Middle frontal gyrus (tissue), 1 donor: ENCODE data around the gene DEGS2.
"Not testable (repeated sequence)": the region's sequence is repeated elsewhere in the genome, so short reads cannot be mapped to it uniquely, and the experiment has no call there.

ENCODE experiments used
- DNase-seq: peaks from one replicate; pipeline ENCODE4 v3.0.0-alpha.2; 2015; ENCODE audit warnings: low spot score; ENCODE audit errors: extremely low spot score

DEGS2 gene

DNA sequence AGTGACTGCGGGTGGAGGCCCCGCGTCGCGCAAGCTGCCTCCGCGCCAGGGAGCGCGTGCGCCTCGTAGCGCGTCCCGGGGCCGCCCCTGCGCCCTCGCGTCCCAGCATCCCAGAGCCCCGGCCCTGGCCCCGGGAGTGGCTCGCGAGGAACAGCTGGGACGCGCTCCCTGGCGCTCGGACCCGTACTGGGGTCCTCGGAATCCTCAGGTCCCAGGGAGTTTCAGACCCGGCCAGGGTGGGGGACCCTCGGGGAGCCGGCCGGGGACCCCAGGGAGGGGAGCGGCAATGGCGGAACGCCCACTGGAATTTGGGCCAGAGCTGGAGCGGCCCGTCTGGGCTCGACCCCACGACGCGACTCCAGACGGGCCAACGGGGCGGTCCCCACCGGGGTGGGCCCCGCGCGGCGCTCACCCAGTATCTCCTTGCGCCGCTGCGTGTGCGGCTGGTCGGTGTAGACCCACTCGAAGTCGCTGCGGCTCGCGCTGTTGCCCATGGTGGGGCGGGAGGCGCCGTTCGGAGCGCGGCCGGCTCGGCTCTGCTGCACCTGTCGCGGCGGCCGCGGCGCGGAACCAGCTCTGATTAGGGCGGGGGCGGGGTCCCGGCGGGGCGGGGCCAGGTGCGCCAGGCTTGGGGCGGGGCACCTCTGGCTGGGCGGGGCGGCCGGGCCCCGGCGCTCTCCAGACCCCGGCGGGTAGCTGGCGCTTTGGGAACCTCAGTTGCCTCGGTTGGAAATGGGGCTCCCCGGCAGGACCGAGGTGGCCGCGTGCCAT lies at the start of gene DEGS2:
TSS of gene DEGS2 (minus strand) at position 552 of the 771 bp plus-strand sequence. CDS start at position 494, 58 bp downstream.
- DNase-seq = no peak

DNA sequence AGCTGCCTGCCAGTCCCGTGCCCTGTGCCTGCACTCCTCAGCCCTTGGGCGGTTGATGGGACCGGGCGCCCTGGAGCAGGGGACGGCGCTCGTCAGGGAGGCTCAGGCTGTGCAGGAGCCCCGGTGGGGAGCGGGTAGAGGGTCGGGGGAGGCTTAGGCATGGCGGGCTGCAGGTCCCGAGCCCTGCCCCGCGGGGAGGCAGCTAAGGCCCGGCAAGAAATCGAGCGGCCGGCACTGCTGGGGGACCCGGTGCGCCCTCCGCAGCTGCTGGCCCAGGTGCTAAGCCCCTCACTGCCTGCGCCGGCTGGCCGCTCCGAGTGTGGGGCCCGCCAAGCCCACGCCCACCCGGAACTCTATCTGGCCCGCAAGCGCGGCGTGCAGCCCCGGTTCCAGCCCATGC lies 48.7 kb upstream of the DEGS2 start:
- DNase-seq = not testable (repeated sequence)

DNA sequence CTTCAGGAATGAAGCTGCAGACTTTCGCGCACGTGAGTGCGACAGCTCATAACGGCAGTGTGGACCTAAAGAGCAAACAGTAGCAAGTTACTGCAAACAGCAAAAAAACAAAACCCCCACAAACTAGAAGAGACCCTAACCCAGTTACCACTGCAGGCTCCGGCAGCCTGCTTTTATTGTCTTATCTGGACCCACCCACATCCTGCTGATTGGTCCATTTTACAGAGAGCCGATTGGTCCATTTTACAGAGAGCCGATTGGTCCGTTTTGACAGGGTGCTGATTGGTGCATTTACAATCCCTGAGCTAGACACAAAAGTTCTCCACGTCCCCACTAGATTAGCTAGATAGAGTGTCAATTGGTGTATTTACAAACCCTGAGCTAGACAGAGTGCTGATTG lies 48.1 kb upstream of the DEGS2 start:
- DNase-seq = not testable (repeated sequence)

DNA sequence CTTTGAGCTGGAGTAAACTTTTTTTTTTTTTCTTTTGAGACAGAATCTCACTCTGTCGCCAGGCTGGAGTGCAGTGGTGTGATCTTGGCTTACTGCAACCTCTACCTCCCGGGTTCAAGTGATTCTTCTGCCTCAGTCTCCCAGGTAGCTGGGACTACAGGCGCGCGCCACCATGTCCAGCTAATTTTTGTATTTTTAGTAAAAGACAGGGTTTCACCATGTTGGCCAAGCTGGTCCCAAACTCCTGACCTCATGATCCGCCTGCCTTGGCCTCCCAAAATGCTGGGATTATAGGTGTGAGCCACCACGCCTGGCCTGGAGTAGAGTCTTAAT lies 45.4 kb upstream of the DEGS2 start:
- not testable (repeated sequence) for DNase-seq

DNA sequence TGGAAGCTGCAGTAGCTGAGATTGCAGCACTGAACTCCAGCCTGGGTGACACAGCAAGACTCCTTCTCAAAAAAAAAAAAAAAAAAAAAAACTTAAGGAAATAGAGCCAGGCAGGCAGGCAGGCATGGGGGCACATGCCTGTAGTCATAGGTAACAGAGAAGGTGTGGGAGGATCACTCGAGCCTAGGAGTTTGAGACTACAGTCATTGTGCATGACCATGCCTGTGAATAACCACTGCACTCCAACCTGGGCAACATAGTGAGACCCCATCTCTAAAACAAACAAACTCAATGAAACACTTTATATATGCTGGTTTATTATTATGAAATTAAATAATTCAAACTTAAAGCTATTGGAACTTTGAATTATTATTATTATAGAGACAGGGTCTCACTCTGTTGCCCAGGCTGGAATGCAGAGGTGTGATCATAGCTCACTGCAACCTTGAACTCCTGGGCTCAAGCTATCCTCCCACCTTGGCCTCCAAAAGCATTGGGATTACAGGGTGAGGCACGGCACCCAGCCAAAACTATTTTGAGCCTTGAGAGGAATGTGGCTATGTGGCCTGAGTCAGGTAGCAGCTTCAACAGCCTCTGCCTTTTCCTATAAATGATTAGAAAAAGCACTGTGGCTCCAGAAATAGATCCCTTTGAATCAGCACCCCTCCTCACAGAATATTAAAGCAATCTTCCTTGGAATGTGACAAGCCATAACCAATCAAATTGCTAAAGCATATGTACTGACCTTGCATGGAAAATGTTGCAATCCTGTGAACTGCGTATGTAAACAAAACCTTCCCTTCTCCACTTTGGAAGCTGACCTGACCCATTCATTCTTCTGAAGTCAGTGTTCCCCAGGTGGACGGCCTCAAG lies 44.8 kb upstream of the DEGS2 start:
- no peak for DNase-seq

DNA sequence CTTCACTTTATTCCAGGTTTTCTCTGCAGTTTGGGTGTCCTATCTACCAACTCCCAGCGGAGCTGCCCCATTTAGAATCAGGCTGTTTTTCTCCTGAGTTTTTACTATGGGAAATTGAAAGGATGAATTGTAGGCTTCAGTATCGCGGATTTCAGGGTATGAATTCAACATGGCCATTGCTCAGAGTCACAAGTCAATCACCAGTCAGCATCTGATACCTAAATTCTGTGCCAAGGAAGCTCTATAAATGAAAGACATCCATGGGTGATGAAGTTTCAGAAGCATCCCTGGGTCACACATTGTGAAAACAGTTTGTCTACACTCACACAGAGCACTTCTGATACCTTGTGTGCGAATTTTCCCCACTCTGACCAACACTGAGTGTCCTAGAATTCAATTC lies 43.7 kb upstream of the DEGS2 start:
- no peak for DNase-seq

DNA sequence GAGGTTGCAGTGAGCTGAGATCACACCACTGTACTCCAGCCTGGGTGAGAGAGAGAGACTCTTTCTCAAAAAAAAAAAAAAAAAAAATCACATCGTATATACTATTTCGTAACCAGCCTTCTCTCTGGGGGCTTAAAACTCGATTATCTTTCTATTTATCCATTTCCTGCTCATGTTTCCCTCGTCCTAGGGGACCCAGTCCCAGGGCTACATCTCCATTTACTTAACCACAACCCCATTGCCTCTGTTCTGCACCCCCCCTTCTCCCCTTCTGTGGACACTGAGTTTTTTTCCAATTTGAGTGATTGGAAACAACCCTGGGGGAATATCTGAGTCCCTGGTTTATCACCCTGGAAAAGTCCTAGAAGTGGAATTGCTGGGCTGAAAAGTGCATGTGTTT lies 43.3 kb upstream of the DEGS2 start:
- DNase-seq = no peak

DNA sequence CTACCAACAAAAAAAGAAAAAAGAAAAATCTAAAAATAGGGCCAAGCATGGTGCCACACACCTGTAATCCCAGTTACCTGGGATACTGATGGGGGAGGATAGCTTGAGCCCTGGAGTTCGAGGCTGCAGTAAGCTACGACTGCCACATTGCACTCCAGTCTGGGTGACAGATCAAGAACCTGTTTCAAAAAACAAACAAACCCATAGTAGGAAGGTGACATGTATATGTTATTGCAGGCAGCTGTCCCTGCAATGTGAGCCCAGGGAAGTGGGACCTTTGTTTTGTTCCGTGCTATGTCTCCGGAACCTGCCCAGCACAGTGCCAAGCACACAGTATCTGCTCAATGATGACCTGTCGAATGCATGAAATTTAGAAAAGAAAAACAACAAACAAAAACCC lies 42.3 kb upstream of the DEGS2 start:
- no peak for DNase-seq

DNA sequence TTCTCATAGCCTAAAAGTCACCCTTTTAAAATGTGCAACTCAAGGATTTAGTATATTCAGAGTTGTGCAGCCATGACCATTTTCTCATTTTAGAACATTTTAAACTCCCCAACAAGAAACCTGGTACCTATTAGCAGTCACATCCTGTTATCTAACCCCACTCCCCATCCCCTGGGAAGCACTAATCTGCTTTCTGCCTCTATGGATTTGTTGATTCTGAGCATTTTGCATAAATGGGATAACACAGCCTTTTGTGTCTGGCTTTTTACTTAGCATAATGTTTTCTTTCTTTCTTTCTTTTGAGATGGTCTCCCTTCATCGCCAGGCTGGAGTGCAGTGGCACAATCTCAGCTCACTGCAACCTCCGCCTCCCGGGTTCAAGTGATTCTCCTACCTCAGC lies 40.9 kb upstream of the DEGS2 start:
- DNase-seq = no peak

DNA sequence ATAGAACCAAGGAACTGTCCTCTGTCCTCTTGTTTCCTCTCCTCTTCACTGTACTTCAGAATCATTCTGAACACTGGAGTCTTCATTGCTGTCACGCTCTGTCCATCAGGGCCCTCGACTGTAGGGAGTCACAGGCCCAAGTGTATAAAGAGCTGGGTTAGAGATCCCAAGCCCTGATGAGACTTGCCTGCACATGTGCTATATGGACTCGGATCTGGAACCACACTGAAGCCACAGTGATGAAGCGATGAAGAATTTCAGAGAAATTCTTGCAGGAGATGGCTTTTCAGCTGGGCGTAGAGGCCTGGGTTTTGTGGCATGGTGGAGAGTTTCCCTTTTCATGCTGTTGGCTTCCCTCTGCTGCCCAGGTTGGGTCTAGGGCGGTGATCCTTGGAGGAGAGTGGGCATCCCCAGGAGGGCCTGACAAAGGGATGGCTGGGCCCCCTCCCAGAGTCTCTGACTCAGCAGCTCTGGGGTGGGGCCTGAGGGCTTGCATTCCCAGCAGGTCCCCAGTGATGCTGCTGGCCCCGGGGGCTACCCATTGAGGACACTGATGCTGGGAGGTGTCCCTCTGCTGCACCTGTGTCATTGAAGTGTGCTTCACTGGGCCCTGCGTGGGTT lies 39.9 kb upstream of the DEGS2 start:
- DNase-seq = no peak

DNA sequence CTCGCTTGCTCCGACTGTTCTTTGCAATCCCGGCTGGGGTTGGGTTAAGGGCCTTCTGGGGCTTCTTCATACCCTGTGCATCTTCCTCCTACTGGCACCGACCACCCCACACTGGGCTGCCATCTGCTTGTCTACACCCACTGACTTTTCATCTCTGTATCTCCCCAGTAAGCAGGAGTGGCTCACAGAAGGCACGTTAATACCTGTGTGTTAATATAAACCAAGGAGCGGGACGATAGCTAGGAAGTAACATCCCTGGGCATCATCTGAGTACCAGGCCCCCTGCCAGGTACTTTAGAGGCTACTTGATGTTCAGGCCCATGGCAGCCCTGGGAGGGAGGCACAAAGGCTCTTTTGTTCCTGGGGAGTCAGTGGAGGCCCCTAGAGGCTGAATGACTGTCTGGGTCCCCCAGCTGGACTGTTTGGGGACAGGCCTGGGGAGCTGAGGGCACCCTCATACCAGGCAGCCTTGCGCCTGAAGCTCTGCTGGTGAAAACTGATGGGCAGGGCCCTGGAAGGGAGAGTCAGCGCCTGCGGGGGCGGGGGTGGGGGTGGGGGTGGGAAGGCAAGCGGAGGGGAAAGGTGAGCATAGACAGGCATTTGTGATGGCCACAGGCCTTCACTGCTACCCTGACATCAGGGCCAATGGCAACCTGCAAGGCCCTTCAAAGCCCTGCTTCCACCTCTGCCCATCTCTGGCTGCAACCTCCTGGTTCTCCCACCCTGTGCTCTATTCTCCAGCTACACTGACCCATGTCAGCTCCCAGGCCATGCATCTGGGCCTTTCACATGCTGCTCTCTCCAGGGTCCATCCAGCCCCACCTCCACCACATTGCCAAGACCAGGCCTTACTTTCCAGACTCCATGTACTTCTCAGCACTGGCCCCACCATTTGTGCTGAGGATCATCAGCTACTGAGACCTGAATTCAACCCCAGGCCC lies 34.2 kb upstream of the DEGS2 start:
- DNase-seq = no peak

DNA sequence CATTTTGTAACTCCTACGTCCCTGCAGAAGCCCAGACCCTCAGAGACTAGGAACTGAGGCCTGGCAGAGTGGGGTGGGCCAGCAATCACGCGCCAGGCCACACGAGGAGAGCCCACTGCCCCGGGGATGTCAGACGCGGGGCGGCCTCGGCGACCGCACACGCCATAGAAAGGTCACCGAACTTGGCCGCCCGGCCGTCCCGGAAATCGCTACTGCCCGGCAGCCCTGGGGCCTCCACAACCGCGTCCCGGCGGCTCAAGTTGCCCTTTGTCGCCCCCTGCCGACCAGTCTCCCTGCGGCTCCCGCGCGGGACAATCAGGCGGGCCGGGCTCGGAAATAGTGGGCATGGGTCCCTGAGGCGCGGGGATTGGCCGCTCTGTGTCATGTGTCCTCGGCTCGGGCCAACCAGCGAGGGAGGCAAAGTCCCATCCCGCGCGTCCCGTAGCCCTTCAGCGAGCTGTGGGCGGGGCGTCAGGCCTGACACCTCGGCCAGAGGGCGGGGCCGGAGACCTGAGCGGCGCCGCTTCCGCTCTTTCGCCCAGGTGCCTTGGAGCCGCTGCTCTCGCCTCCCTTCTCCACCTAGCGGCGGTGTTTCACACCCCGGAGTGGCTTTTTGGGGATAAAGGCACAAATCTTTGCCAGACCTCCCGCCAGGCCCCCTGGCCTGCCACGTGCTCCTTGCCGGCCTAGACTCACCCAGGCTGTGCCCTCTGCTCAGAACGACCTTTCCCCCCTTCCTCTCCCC lies 33.4 kb upstream of the DEGS2 start:
- DNase-seq = peak; percentile 88

DNA sequence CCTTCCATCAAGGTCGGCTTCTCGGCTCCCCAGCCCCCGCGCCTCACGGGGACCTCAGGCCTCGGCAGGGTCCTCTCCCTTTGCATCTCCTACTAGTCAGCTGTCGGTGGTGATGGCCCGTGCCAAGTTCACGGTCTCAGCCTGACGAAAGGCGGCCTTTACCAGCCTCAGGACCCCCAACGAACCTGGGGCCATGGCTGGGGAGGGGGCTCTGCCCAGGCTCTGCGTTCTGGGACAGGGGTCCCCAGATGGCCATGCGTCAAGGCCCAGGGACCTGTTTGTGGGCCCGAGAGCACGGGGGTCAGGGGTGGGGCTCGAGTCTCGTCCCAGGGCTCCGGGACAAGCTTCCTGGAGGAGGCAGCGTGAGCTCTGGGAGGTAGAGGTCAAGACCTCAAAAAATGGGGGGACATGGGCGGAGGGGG lies 32.8 kb upstream of the DEGS2 start:
- no peak for DNase-seq

DNA sequence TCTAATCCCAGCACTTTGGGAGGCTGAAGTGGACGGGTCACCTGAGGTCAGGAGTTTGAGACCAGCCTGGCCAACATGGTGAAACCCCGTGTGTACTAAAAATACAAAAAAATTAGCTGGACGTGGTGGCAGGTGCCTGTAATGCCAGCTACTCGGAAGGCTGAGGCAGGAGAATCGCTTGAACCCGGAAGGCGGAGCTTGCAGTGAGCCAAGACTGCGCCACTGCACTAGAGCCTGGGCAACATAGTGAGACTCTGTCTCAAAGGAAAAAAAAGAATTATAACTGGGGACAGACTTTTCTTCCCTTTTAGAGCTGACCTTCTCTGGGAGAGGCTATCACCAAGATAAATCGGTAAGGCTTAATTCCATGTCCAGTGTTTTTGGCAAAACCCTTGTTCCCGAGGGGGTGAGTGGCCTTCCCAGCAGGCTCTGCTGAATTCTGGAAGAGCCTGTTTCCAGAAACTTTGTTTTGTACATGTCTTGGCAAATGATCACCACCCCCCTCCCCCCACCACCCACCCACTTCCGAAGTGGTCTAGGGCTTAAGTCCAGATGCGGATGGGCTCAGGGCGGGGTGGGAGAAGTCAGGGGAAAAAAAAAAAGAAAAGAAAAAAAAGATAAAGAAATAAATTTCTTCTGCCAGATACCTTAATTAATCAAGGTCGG lies 32.3 kb upstream of the DEGS2 start:
- no peak for DNase-seq

DNA sequence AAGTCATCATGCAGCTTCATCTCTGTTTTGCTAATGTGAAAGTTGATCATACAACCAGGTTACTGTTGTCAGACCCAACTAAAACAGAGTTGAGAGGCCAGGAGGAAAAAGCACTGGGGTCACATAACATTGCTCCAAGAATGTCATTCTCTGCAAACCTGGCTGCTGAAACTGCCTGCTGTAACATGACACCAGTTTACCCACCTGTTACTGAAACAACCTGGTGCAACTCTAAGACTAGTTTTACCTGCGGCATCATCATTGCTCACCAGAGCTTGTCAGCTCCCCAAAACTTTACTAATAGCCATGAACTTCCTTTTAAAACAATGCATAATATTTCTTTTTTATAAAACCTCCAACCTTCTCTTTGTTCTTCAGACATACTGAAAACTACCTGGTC lies 30.7 kb upstream of the DEGS2 start:
- no peak for DNase-seq

DNA sequence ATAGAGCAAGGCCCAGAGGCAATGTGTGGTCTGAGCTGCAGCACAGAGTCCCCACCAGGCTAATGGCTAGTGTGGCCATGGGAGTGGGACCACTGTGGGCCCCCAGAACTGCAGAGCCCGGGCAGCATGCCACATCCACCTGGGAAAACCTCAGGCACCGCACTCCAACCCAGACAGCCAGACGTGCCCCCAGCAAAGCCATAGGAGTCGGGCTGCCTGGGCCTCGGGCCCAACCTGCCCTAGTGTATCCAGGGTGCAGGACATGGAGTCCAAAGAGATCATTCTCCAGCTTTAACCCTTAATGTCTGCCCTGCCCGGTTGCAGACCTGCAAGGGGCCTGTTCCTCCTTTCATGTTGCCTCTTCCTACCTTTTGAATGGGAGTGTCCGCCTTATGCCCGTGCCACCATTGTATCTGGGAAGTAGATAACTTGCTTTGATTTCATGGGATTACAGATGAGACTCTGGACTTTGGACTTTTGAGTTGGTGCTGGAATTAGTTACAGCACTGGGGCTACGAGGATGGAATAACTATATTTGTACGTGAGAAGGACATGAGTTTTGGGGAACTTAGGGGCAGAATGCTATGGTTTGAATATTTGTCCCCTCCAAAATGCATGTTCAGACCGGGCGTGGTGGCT lies 29.1 kb upstream of the DEGS2 start:
- no peak for DNase-seq

DNA sequence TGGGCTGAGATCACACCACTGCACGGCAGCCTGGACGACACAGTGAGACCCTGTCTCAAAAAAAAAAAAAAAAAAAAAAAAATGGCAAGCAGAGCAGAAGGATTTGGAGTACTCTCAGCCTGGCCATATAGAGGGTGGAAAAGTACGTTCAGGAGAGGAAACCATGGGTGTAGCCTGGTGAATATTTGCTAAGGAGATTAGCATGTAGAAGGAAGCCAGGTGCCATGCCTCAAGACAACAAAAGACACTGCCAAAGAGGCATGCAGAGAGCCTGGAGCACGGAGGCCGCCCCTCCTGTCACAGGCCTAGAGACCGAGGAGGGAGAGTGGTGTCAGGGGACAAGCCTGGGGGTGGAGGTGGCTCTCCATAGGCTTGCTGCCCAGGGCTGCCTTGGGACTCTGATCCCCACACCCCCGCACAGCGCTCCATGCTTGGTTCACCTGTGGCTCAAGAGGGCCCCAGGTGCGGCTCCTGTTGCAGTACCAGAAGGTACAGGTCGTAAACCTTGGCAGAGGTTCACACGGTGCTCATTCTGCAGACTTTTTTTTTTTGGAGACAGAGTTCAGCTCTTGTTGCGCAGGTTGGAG lies 27.9 kb upstream of the DEGS2 start:
- no peak for DNase-seq

DNA sequence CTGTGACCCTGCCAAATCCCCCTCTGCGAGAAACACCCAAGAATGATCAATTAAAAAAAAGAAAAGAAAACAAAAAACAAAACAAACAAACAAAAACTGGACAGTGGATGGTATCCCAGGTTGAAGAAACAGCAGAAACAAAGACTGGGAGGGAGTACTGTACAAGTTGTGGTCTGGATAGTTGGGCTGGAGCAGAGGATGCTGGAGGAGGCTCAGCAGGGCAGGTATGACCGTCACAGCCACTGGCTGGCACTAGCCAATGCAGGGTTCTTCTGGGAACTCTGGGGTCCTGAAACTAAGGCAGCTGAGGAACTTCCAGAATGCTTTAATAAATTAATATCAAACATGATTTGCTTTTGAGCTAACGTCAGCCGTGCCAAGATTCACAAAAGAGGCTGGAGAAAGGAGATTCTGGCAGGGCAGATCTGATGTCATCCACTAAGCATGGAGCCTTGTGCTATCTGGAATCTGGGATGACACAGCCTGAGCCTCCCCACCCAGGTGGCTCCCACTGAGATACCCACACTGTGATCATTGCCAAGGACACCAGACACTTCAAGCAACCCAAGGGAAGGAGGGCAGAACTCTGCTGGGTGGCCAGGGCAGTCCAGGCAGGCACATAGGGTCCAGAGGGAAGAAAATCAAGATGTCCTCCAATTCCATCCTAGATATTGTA lies 22.6 kb upstream of the DEGS2 start:
- DNase-seq = not testable (repeated sequence)
